ENCODE data around the gene ACTA1.

Gene ACTA1

GRCh38 chr1:229474509-229474908 lies 40.6 kb upstream of the ACTA1 start:
- Histone ChIP-seq H3K27me3 (replicated peaks) (no peaks in the 10 kb centered on the region), H3K4me3 (ENCODE audit: low read depth, low read length) (no peak overlapping the region), H3K27ac (no peak overlapping the region), H3K36me3 (replicated peaks) (peaks cover 17% of the 10 kb centered on the region)
- no peak for TF ChIP-seq CTCF (IDR thresholded peaks at IDR 0.05; ENCODE audit: low read depth, low read length, missing control alignments)
- no peak for DNase-seq
- in situ Hi-C loops (cut with HindIII; ENCODE audit: low pct_ligation_motif_present, low sequenced_read_pairs), result loop anchor here (25.0 kb wide), 1 partner anchor 212 kb away; the partner anchor contains the start of gene RAB4A

GRCh38 chr1:229471175-229471574 lies 37.3 kb upstream of the ACTA1 start:
- H3K4me3 ChIP-seq (ENCODE audit: low read depth, low read length), result no peak overlapping the region
- in situ Hi-C loops (cut with HindIII; ENCODE audit: low pct_ligation_motif_present, low sequenced_read_pairs), result loop anchor here (25.0 kb wide), 1 partner anchor 209 kb away; the partner anchor contains the start of gene RAB4A
- TF ChIP-seq CTCF (IDR thresholded peaks at IDR 0.05; ENCODE audit: low read depth, low read length, missing control alignments), result no peak
- no peaks in the 10 kb centered on the region for H3K27me3 ChIP-seq (replicated peaks)
- no peak overlapping the region for H3K27ac ChIP-seq
- H3K36me3 ChIP-seq (replicated peaks), result peaks cover 20% of the 10 kb centered on the region
- DNase-seq, result no peak

- Histone ChIP-seq H3K27me3 (replicated peaks) (no peaks in the 10 kb centered on the region), H3K4me3 (ENCODE audit: low read depth, low read length) (no peak overlapping the region), H3K36me3 (replicated peaks) (peaks cover 20% of the 10 kb centered on the region), H3K27ac (no peak overlapping the region)
- in situ Hi-C loops (cut with HindIII; ENCODE audit: low pct_ligation_motif_present, low sequenced_read_pairs), result loop anchor here (25.0 kb wide), 1 partner anchor 208 kb away; the partner anchor contains the start of gene RAB4A
- DNase-seq, result no peak
- no peak for TF ChIP-seq CTCF (IDR thresholded peaks at IDR 0.05; ENCODE audit: low read depth, low read length, missing control alignments)
Observed at GRCh38 chr1:229470406-229471043, 36.6 kb upstream of the ACTA1 start.

- no peak overlapping the region for H3K4me3 ChIP-seq (ENCODE audit: low read depth, low read length)
- H3K27ac ChIP-seq, result no peak overlapping the region
- in situ Hi-C loops (cut with HindIII; ENCODE audit: low pct_ligation_motif_present, low sequenced_read_pairs), result loop anchor here (25.0 kb wide), 1 partner anchor 205 kb away; the partner anchor contains the start of gene RAB4A
- H3K36me3 ChIP-seq (replicated peaks), result peaks cover 36% of the 10 kb centered on the region
- no peak for DNase-seq
- H3K27me3 ChIP-seq (replicated peaks), result no peaks in the 10 kb centered on the region
- TF ChIP-seq CTCF (IDR thresholded peaks at IDR 0.05; ENCODE audit: low read depth, low read length, missing control alignments), result no peak
Observed at GRCh38 chr1:229466887-229467286, 33.0 kb upstream of the ACTA1 start.

- in situ Hi-C loops (cut with HindIII; ENCODE audit: low pct_ligation_motif_present, low sequenced_read_pairs), result loop anchor here (25.0 kb wide), 1 partner anchor 202 kb away; the partner anchor contains the start of gene RAB4A
- DNase-seq, result no peak
- H3K4me3 ChIP-seq (ENCODE audit: low read depth, low read length), result no peak overlapping the region
- TF ChIP-seq CTCF (IDR thresholded peaks at IDR 0.05; ENCODE audit: low read depth, low read length, missing control alignments), result no peak
- no peaks in the 10 kb centered on the region for H3K27me3 ChIP-seq (replicated peaks)
- H3K27ac ChIP-seq, result no peak overlapping the region
- H3K36me3 ChIP-seq (replicated peaks), result peaks cover 45% of the 10 kb centered on the region
Observed at GRCh38 chr1:229464672-229465071, 30.8 kb upstream of the ACTA1 start.
